Right ventricle myocardium superior (tissue), 1 donor: Measurements from ENCODE around the gene RALGDS. TPM values are rescaled to one million over a fixed set of nuclear protein-coding genes. Genes with fewer than 3 reads are reported as not detected.

ENCODE experiments used
- ATAC-seq: fragments of 200-7000 bp; cut with Tn5 transposase; one replicate; pipeline ENCODE4 v1.9.1; 2020; ENCODE audit warnings: mild to moderate bottlenecking; ENCODE audit not compliant: poor library complexity
- DNase-seq: peaks from one replicate; pipeline ENCODE4 v3.0.0-alpha.2; 2020
- intact Hi-C: fragments of 100-400 bp; cut with DNase I; formaldehyde crosslinking; loops from one replicate; pipeline ENCODE4 v1.11.2; 2022
- total RNA-seq: library from RNA; stranded (reverse); fragmentation: NEBNext Ultra II Directional; extraction: Animal tissue kit (Norgen Biotek cat#: 25700); gene quantifications from one replicate; pipeline ENCODE4 v1.2.1, GENCODE V29; 2021
- donor health status: DM: no; HTN: yes; CAD: no; lungs with severe emphysema.

The RALGDS gene
- total RNA-seq, 1 donor from 2014 or later = 33.1 TPM

DNA sequence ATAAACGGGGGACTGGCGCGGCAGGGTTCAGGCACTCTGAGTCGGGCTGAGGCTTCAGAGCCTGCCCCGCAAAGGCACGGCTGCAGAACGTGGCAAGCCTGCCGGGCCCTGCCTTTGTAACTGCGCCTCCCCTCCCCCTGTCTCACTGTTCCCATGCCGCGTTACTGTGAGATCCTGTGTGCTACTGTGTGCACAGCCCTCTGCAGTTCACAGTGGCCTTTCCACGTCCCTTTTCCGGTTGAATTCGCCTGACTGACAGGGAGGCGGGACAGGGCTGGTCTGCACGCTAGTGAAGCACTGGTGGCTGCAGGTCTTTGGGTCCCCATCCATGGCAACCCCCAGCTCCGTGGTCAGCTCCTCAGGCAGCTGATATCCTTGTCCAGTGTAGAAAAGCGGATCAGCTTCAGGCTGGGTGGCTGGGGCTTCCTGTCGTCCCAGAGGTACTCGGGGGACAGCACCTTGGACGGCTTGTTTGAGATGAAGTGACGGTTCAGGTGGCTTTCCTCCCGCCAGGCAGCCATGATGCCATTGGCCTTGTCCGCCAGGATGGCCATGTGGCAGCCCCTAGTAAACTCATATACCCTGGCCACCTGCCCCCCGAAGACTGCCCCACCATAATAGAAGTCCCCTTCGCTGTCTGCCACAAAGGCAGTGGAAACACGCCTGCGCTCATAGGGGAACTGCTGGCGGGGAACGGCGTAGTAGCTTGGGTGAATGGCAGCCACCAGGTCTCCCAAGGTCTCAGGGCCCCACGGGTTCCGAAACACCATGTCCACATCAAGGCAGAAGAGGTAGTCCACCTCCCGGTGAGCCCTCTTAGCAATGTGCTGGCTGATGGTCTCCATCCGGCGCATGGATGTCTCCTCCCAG lies 32.4 kb upstream of the RALGDS start:
- no peak for ATAC-seq
- DNase-seq = peak; percentile 49
- intact Hi-C loops = no loop called here

- intact Hi-C loops = no loop called here
- no peak for DNase-seq
- no peak for ATAC-seq
Observed at GRCh38 chr9:133151601-133152525, 30.8 kb upstream of the RALGDS start.

- intact Hi-C loops = no loop called here
- no peak for ATAC-seq
- DNase-seq = no peak
Observed at GRCh38 chr9:133151041-133151440, 30.0 kb upstream of the RALGDS start.

GRCh38 chr9:133149130-133150015 lies 28.3 kb upstream of the RALGDS start:
- DNase-seq (peak; percentile 94), ATAC-seq (peak; percentile 81)
- intact Hi-C loops = loop anchor here (5.0 kb wide), 1 partner anchor 97 kb away; no protein-coding TSS in a partner anchor

GRCh38 chr9:133148199-133149129 lies 27.4 kb upstream of the RALGDS start:
- DNase-seq (peak; percentile 79), ATAC-seq (peak; percentile 35)
- intact Hi-C loops = loop anchor here (5.0 kb wide), 1 partner anchor 96 kb away; no protein-coding TSS in a partner anchor

DNA sequence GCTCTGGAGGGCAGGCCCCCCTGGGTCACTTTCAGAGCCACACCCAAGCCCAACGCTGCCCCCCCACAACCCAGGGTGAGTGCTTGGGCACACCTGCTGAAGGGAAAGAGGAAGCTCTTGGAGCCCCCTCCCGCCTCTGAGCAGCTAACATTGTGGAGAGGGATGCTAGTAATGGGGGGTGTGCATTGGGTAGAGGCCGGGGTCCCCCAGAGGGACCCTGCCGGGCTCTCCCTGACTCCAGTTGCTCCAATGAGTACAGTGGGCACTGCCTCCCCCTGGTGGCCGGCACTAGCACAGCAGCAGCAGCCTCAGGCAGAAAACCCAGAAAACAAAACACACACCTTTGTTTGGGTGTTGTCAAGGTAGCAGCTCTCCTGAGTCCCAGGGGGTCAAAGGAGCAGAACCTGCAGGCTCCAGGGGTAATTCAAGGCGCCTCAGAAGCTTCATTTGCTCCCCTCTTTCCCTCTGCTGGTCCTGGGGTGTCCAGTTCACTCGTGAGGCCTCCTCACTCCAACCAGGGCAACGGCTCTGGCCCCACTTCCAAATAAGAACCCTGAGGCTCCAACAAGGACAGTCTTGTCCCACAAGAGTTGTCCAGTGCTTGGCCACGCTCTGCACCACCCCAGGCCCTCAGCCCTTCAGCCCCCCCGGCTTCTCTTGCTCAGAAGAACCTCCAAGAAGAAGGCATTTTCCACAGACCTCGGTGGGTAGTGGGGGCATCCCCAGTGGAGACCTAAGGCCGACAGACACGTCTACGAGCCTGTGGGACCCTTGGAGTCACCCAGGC lies 26.6 kb upstream of the RALGDS start:
- intact Hi-C loops = loop anchor here (5.0 kb wide), 1 partner anchor 95 kb away; no protein-coding TSS in a partner anchor
- peak; percentile 88 for DNase-seq
- peak; percentile 25 for ATAC-seq

- no peak for DNase-seq
- ATAC-seq = no peak
- intact Hi-C loops = loop anchor here (5.0 kb wide), 1 partner anchor 95 kb away; no protein-coding TSS in a partner anchor
Observed at GRCh38 chr9:133146746-133147411, 25.8 kb upstream of the RALGDS start.

GRCh38 chr9:133144904-133145851 lies 24.1 kb upstream of the RALGDS start:
- intact Hi-C loops = loop anchor here (2.0 to 5.0 kb wide), 2 partner anchors 42 to 93 kb away; no protein-coding TSS in a partner anchor
- no peak for DNase-seq
- ATAC-seq = no peak

DNA sequence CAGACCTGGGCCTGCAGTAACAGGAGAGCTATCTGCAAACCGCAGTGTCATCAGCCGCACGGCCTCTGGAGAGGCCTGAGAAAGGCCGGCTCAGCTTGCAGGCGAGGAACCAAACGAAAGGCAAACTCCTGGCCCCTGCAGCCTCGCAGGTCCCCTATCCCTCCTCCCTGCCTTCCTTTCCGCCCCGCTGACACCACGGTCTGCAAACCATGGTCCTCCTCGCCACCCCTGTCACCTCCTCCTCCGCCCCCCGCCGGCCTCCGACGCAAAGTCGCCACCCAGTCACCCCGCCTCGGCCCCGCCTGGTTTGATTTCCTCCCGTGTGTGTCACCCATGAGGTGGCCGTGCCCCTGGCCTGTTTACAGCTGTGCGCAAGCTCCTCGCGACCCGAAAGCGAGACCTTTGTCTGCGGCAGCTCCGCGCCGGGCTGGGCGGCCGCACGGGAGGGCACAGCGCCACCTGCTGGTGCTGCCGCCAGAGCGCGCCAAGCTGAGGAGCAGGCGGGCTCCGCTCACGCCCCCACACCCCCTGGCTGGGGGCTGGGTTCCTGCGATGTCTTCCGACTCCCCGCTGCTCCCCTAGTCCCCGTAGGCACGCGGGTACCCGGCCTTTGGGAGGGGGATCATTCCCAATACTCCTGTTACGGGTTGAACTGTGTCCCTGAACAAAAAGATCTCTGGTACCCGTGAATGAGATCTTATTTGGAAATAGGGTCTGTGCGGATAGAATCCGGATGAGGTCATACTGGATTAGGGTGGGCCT lies 23.3 kb upstream of the RALGDS start:
- ATAC-seq = peak; percentile 32
- peak; percentile 83 for DNase-seq
- intact Hi-C loops = loop anchor here (2.0 kb wide), 1 partner anchor 42 kb away; no protein-coding TSS in a partner anchor

DNA sequence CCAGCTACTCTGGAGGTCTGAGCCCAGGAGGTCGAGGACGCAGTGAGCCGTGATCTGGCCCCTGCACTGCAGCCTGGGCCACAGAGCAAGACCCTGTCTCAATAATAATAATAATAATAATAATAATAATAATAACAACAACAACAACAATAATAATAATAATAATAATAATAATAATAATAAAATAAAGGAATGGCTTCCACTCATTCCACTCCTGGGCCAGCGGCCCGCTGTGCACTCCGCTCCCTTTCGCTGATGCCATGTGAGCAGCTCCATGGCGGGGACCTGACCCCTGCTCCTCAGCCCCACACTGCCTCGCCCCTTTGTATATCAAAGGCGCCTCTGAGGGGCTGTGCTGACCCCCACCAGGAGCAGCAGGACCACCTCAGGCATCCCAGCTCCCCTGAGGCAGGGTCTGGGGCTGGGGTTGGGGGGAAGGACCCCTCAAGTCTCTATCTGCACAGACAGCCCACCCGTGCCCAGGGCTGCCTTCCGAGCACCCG lies 22.6 kb upstream of the RALGDS start:
- intact Hi-C loops = loop anchor here (2.0 kb wide), 1 partner anchor 41 kb away; no protein-coding TSS in a partner anchor
- no peak for ATAC-seq
- DNase-seq = no peak

DNA sequence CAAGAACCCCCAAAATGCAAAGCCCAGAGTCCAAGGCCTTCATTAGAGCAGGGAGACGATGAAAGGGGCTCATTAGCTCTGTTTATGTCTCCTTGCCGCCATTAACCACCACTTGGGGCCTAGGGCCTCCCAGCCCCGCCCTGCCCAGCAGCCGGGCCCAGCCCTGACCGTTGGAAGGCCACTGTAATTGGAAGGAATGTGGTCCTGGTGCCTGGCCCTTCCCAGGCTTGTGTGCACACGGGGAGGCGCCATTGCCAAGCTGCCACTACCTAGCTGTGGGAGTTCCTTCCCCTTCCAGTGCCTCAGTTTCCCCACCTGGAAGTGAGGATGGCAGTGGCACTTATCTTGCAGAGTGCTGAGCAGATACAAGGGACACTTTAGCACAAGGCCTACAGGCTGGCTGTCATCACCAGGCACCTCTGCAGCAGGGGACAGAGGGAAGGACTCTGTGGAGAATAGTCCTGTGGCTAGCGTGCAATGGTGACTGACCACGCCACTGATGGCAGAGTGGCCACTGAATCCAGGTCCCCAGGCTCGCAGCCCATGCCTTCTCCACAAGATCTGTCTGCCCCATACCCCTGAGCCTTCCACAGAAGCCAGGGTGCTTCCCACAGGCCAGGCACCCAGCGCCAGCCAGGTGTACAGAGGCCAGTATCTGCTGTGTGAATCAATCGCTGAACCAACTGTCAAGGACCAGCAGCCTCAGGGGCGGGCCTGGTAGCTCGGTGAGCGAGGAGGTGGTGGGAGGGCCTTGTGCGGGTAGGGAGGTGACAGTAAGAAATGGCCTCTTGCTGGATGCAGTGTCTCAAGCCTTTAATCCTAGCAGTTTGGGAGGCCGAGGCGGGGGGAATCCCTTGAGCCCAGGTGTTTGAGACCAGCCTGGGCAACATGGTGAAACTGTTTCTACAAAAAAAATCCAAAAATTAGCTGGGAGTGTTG lies 21.9 kb upstream of the RALGDS start:
- intact Hi-C loops = no loop called here
- DNase-seq (no peak), ATAC-seq (no peak)

DNA sequence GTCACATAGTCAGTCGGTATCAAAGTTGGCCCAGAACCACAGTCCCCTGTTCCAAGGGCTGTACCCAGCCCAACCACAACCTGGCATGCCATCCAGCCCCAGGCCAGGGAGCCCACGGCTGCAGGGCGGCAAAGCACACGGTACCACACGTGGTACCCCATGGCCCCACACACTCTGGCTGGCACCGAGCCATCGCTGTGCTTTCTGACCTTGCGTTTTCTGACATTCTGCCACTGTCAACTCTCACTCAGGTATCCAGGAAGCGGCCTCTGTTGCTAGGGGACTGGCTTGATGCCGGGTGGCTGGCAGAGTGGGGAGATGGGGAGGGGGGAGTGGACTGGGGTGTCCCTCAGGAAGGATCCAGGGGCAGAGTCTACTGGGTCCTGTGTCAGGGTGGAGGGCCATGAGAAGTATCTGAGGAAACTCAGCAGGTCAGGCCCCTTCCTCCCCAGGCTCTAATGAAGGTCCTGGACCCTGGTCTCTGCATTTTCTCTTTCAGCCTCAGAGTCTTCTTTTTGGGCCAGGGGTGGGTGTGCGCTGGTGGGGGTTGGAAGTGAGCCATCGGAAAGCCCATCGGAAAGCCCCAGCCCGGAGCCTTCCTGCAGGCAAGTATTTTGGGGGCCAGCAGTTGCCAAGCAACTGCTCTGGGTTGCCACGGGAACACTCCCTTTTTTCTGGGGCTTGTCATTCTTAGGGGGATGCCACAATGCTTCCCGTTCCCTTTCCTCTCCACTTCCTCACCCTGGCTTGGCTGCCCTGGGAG lies 21.0 kb upstream of the RALGDS start:
- peak; percentile 51 for ATAC-seq

More for the DNA sequence above, 21.0 kb upstream of the RALGDS start:
- intact Hi-C loops = no loop called here
- peak; percentile 88 for DNase-seq
